Lower lobe of right lung (tissue), 2 donors: Measurements from ENCODE around the gene LRP1B. TPM values are rescaled to one million over a fixed set of nuclear protein-coding genes. Genes with fewer than 3 reads are reported as not detected.
"Not testable (repeated sequence)": the region's sequence is repeated elsewhere in the genome, so short reads cannot be mapped to it uniquely, and the experiment has no call there.

Experiments
- ATAC-seq, 2 donors: fragments of 200-7000 bp; cut with Tn5 transposase; one replicate each; pipeline ENCODE4 v1.9.1; 2020 to 2022; ENCODE audit warnings: mild to moderate bottlenecking in 2 of 2, moderate library complexity in 2 of 2
- DNase-seq: peaks from one replicate; pipeline ENCODE4 v3.0.0-alpha.2; 2020
- H3K27ac ChIP-seq: fragments of 200-600 bp; one replicate; pipeline ENCODE4 v1.8.0; 2022
- H3K27me3 ChIP-seq: fragments of 200-600 bp; one replicate; pipeline ENCODE4 v1.8.0; 2022; ENCODE audit warnings: low read depth
- H3K36me3 ChIP-seq: fragments of 200-600 bp; one replicate; pipeline ENCODE4 v1.8.0; 2022; ENCODE audit warnings: mild to moderate bottlenecking
- H3K4me1 ChIP-seq: fragments of 200-600 bp; one replicate; pipeline ENCODE4 v1.8.0; 2022
- H3K4me3 ChIP-seq: fragments of 200-600 bp; one replicate; pipeline ENCODE4 v1.8.0; 2022; ENCODE audit warnings: mild to moderate bottlenecking
- H3K9me3 ChIP-seq: fragments of 200-600 bp; one replicate; pipeline ENCODE4 v1.8.0; 2022
- intact Hi-C: fragments of 100-400 bp; cut with DNase I; formaldehyde crosslinking; loops from one replicate; pipeline ENCODE4 v1.11.0; 2022
- total RNA-seq: library from RNA; stranded (reverse); fragmentation: NEBNext Ultra II Directional; extraction: Animal tissue kit (Norgen Biotek cat#: 25700); gene quantifications from one replicate; pipeline ENCODE4 v1.2.1, GENCODE V29; 2021
- TF ChIP-seq, protein P1 (sequence below): fragments of 200-600 bp; IDR thresholded peaks from one replicate; pipeline ENCODE4 v1.8.0; 2022; ENCODE audit warnings: antibody characterized with exemption, mild to moderate bottlenecking
- donor health status: DM: no; HTN: yes; CAD: no; lungs with severe emphysema.

Gene LRP1B
- total RNA-seq, 1 donor from 2014 or later: 0.09 TPM

DNA sequence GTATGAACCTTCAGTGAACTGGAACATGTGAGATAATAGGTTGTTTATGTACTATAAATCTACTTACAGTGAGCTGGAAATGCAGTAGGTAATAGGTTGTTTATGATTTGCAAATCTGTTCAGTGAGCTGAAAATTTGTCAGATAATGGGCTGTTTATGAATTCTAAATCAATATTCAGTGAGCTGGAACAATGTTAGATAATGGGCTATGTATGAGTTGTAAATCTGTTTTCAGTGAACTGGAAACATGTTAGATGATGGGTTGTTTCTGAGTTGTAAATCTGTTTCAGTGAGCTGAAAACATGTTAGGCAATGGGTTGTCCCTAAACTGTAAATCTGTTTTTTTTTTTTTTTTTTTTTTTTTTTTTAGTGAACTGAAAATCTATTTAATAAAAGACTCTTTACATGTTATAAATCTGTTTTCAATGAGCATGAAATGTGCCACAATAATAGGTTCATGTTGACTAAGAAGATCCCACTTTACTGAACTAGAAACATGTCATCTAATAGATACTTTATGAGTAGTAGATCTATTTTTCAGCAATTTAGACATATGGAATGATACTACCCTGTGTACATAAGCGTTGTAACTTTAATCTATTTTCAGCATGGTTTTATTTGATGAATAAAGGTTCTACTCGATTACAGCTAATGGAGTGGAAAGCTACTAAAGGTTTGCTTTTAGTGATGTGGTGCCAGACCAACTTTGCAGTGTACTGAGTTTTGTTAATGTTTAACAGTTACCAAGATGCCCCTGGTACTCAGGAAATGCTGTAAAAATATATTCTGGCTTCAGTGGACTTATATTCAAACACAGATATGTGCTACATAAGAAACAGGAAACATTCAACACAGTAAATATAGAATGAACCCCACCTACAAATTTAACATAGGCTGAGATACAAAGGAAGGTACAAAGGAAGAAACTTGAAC, 1471.8 kb downstream of the LRP1B start:
- intact Hi-C loops: no loop called here
- H3K4me3 ChIP-seq: no peak overlapping the region
- no peaks in the 10 kb centered on the region for H3K36me3 ChIP-seq
- no peak overlapping the region for H3K27ac ChIP-seq
- DNase-seq: no peak
- H3K27me3 ChIP-seq: no peaks in the 10 kb centered on the region
- TF ChIP-seq, protein P1, sequence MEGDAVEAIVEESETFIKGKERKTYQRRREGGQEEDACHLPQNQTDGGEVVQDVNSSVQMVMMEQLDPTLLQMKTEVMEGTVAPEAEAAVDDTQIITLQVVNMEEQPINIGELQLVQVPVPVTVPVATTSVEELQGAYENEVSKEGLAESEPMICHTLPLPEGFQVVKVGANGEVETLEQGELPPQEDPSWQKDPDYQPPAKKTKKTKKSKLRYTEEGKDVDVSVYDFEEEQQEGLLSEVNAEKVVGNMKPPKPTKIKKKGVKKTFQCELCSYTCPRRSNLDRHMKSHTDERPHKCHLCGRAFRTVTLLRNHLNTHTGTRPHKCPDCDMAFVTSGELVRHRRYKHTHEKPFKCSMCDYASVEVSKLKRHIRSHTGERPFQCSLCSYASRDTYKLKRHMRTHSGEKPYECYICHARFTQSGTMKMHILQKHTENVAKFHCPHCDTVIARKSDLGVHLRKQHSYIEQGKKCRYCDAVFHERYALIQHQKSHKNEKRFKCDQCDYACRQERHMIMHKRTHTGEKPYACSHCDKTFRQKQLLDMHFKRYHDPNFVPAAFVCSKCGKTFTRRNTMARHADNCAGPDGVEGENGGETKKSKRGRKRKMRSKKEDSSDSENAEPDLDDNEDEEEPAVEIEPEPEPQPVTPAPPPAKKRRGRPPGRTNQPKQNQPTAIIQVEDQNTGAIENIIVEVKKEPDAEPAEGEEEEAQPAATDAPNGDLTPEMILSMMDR: no peak
- no peaks in the 10 kb centered on the region for H3K4me1 ChIP-seq
- no peak for ATAC-seq
- no peaks in the 10 kb centered on the region for H3K9me3 ChIP-seq

DNA sequence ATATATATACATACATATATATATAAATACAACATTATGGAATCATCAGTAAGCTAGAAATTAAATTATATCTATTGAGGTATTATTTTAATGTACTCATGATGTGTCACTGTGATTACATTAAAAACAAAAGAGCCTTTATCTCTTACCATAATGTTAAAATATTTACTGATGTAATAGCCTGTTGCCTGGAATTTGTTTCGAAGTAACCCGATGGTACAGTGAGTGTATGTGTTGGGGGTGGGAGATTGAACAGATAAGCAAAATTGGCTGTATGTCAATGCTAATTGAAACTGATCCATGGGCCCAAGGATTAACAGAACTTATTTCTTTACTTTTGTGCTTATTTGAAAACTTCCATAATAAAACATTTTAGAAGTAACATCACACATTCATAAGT, 1473.2 kb downstream of the LRP1B start:
- no peak overlapping the region for H3K4me3 ChIP-seq
- ATAC-seq: no peak
- no peak overlapping the region for H3K27ac ChIP-seq
- H3K36me3 ChIP-seq: no peaks in the 10 kb centered on the region
- TF ChIP-seq, protein P1: no peak
- intact Hi-C loops: no loop called here
- no peaks in the 10 kb centered on the region for H3K9me3 ChIP-seq
- no peaks in the 10 kb centered on the region for H3K27me3 ChIP-seq
- no peaks in the 10 kb centered on the region for H3K4me1 ChIP-seq
- DNase-seq: no peak

DNA sequence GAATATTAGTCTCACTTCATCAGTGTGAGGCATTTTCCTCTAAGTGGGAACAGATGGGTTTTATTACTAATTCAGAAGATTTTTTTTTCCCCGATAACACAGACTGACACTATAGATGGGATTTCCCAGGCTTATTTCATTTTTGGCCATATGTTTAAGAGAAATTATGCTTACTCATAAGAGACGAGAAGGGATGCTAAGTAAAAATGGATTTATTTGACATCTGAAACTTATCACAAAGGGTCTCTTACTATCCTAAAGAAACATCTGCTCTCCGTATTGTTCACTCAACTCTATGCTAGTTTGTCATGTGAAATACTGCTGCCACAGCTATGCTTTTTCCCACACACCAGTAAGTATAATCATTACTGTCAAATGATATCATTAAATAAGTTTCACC, 1476.3 kb downstream of the LRP1B start:
- Histone ChIP-seq H3K9me3 (no peaks in the 10 kb centered on the region), H3K36me3 (no peaks in the 10 kb centered on the region), H3K27me3 (no peaks in the 10 kb centered on the region), H3K4me3 (no peak overlapping the region), H3K4me1 (no peaks in the 10 kb centered on the region), H3K27ac (no peak overlapping the region)
- TF ChIP-seq, protein P1: no peak
- intact Hi-C loops: no loop called here
- ATAC-seq (no peak), DNase-seq (no peak)

DNA sequence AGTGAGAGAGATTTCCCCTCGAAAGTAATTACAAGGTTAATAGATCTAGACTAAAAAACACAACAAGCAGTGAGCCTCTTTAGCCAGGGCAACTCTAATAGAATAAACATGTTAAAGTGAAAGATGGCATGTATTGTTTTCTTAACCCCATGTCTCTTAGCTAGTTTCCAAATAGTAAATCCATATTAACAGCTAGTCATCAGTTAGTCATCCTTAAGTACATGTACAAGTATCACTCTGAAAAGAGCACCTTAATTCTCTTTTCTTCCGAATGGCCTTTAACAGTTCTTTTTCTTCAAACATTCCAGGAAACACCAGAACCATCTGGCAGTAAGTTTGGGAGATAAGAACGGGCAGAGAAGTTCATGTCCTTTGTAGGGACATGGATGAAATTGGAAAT, 1480.0 kb downstream of the LRP1B start:
- H3K27ac ChIP-seq: no peak overlapping the region
- intact Hi-C loops: no loop called here
- H3K36me3 ChIP-seq: no peaks in the 10 kb centered on the region
- H3K4me3 ChIP-seq: no peak overlapping the region
- TF ChIP-seq, protein P1: no peak
- DNase-seq (no peak), ATAC-seq (no peak)
- H3K9me3 ChIP-seq: no peaks in the 10 kb centered on the region
- no peaks in the 10 kb centered on the region for H3K4me1 ChIP-seq
- no peaks in the 10 kb centered on the region for H3K27me3 ChIP-seq

DNA sequence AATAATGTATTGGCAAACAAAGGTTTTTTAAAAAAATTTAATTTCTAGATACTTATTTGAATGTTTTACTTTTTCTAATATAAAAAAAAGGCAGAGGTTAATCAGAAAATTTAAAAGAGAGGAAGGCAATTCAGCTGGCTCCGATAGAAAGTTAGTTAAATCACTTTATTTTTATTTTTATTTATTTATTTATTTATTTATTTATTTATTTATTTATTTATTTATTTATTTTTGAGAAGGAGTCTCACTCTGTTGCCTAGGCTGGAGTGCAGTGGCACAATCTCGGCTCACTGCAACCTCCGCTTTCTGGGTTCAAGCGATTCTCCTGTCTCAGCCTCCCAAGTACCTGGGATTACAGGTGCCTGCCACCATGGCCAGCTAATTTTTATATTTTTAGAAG, 1480.7 kb downstream of the LRP1B start:
- H3K27ac ChIP-seq, H3K4me1 ChIP-seq, H3K4me3 ChIP-seq, intact Hi-C loops, H3K27me3 ChIP-seq, H3K36me3 ChIP-seq, ATAC-seq, H3K9me3 ChIP-seq, DNase-seq: not testable (repeated sequence)

GRCh38 chr2:140648393-140648792, 1482.4 kb downstream of the LRP1B start:
- H3K27ac ChIP-seq: no peak overlapping the region
- no peak for ATAC-seq
- intact Hi-C loops: no loop called here
- H3K9me3 ChIP-seq: no peaks in the 10 kb centered on the region
- H3K27me3 ChIP-seq: no peaks in the 10 kb centered on the region
- H3K4me3 ChIP-seq: no peak overlapping the region
- TF ChIP-seq, protein P1: no peak
- no peaks in the 10 kb centered on the region for H3K36me3 ChIP-seq
- no peak for DNase-seq
- no peaks in the 10 kb centered on the region for H3K4me1 ChIP-seq
